SH-SY5Y (cell line): ENCODE results near the gene RCAN1.

Source experiments
- GATA2 ChIP-seq: IDR thresholded peaks from 2 replicates; pipeline ENCODE4 v1.6.1; 2011; ENCODE audit warnings: mild to moderate bottlenecking, low read depth, low read length
- GATA3 ChIP-seq: IDR thresholded peaks from 2 replicates; pipeline ENCODE4 v1.6.1; 2011; ENCODE audit warnings: low read depth, mild to moderate bottlenecking, low read length, moderate library complexity

DNA sequence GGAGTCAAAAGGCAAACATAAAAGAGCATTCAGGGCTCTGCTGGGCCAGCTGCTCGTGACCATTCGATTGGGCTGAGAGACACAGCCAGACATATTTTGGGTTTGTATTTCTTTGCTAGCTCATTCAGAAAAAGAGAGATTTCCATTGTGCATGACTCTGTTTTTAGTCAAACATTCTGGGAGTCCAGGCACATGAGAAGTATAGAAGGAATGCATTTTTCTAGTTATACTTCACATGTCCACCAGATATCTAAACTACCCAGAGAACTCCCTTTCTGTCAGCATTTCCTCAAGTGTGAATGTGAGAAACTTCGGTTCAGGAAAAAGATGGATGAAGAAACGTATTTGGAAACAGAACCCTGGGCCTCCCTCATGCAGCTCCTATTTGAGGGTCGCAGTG, 96.6 kb downstream of the RCAN1 start:
- TF ChIP-seq GATA3 (no peak), GATA2 (no peak)
